HepG2 (cell line): ENCODE results near the gene MT1A. TPM values are rescaled to one million over a fixed set of nuclear protein-coding genes. Genes with fewer than 3 reads are reported as not detected.

Experiments used
- ATAC-seq: fragments of 200-7000 bp; cut with Tn5 transposase; 3 replicates; pipeline ENCODE4 v1.9.1; 2020; ENCODE audit warnings: mild to moderate bottlenecking, moderate library complexity
- BruUV-seq: library from RNA; stranded (reverse); fragments of 400-500 nt; replicated peaks from 2 replicates; lab custom pipeline; 2021; lab: Mats Ljungman, UMichigan
- CTCF ChIA-PET: fragments of 300-600 bp; formaldehyde crosslinking; extraction: SDS; loops from one replicate; lab custom pipeline; 2021; ENCODE audit warnings: low total read pairs, inconsistent platforms, low intra/inter-chr PET ratio; lab: Yijun Ruan, JAX
- POLR2A ChIA-PET: fragments of 350-600 bp; sonication (Branson Sonifier 250); formaldehyde crosslinking; loops from one replicate; lab custom pipeline; 2020; ENCODE audit warnings: antibody characterized with exemption, inconsistent platforms; lab: Yijun Ruan, JAX
- DNase-seq: peaks from one replicate; pipeline ENCODE4 v3.0.0-alpha.2; 2015; ENCODE audit warnings: low spot score
- FAIRE-seq: peaks from 3 replicates; lab custom pipeline; 2011; peaks lifted over from hg19 to GRCh38; lab: Jason Lieb, UNC
- H2AFZ ChIP-seq: one replicate; pipeline ENCODE4 v1.6.1; 2011; ENCODE audit warnings: low read length, inconsistent platforms
- H3K27ac ChIP-seq: fragments of 300-600 bp; 3 replicates; pipeline ENCODE4 v1.8.0; 2011; ENCODE audit warnings: mixed run types, mild to moderate bottlenecking, mixed read lengths, low read length, inconsistent platforms; ENCODE audit not compliant: insufficient read depth; ENCODE audit errors: extremely low read length
- H3K27me3 ChIP-seq, 2 experiments: fragments of 200-600 bp in 1 of 2; 2 replicates in 1 of 2; 3 replicates in 1 of 2; pipeline versions ENCODE4 v1.6.0 to v1.8.0; 2011; ENCODE audit warnings: low read length in 2 of 2, mild to moderate bottlenecking in 2 of 2, moderate library complexity in 2 of 2, inconsistent platforms in 1 of 2; ENCODE audit not compliant: insufficient read depth in 2 of 2, control insufficient read depth in 1 of 2
- H3K36me3 ChIP-seq, 2 experiments: fragments of 200-600 bp in 1 of 2; replicated peaks in 1 of 2; 2 replicates in 1 of 2; 3 replicates in 1 of 2; pipeline versions ENCODE4 v1.5.1 to v1.8.0; 2011; ENCODE audit warnings: low read length in 2 of 2, inconsistent platforms in 1 of 2; ENCODE audit not compliant: insufficient read depth in 2 of 2, control insufficient read depth in 1 of 2
- H3K4me1 ChIP-seq: 2 replicates; pipeline ENCODE4 v1.5.1; 2012; ENCODE audit warnings: low read length, inconsistent platforms; ENCODE audit not compliant: insufficient read depth
- H3K4me2 ChIP-seq: 2 replicates; pipeline ENCODE4 v1.6.0; 2011; ENCODE audit warnings: low read depth, low read length, inconsistent platforms
- H3K4me3 ChIP-seq, 3 experiments: fragments of 200-600 bp in 1 of 3; sonication (generic), shearing (Covaris generic) in 1 of 3; replicated peaks in 1 of 3; 2 replicates each; pipeline ENCODE4 v1.5.1; 2011 to 2016; ENCODE audit warnings: low read length in 3 of 3, inconsistent platforms in 2 of 3, low read depth in 2 of 3, mild to moderate bottlenecking in 2 of 3, control low read depth in 1 of 3, mixed read lengths in 1 of 3; ENCODE audit not compliant: insufficient read depth in 1 of 3
- H3K79me2 ChIP-seq: one replicate; pipeline ENCODE4 v1.6.1; 2011; ENCODE audit warnings: low read length, inconsistent platforms; ENCODE audit not compliant: insufficient read depth
- H3K9ac ChIP-seq: 2 replicates; pipeline ENCODE4 v1.6.0; 2011; ENCODE audit warnings: mild to moderate bottlenecking, low read depth, low read length, inconsistent platforms; ENCODE audit not compliant: insufficient read depth
- H3K9me3 ChIP-seq: 2 replicates; pipeline ENCODE4 v1.5.1; 2012; ENCODE audit warnings: mild to moderate bottlenecking, low read length
- H4K20me1 ChIP-seq: 2 replicates; pipeline ENCODE4 v1.6.0; 2011; ENCODE audit warnings: inconsistent platforms, mild to moderate bottlenecking, low read length, moderate library complexity; ENCODE audit not compliant: insufficient read depth
- ATRX ChIP-seq: sonication (generic); formaldehyde crosslinking; IDR thresholded peaks from 2 replicates; pipeline ENCODE4 v1.4.0; 2020; ENCODE audit warnings: missing genetic modification reagents, borderline replicate concordance
- BRCA1 ChIP-seq: sonication (generic); formaldehyde crosslinking; IDR thresholded peaks from 2 replicates; pipeline ENCODE4 v1.4.0; 2020; ENCODE audit warnings: missing genetic modification reagents
- EHMT2 ChIP-seq: fragments of 200-600 bp; sonication (generic); IDR thresholded peaks from 2 replicates; pipeline ENCODE4 v1.7.0; 2017; ENCODE audit warnings: antibody characterized with exemption, low read depth, low read length, borderline replicate concordance
- KDM4B ChIP-seq: sonication (generic); formaldehyde crosslinking; IDR thresholded peaks from 2 replicates; pipeline ENCODE4 v1.4.0; 2020; ENCODE audit warnings: missing genetic modification reagents
- MAFK ChIP-seq, 2 experiments: IDR thresholded peaks in 1 of 2; conservative IDR thresholded peaks in 1 of 2; 2 replicates each; pipeline ENCODE4 v1.6.1; 2011; ENCODE audit warnings: improper control_type of control experiment in 2 of 2, low read length in 2 of 2
- NFRKB ChIP-seq: fragments of 450-650 bp; IDR thresholded peaks from 2 replicates; pipeline ENCODE4 v1.6.1; 2017
- NFYC ChIP-seq: IDR thresholded peaks from 2 replicates; pipeline ENCODE4 v1.6.1; 2016; ENCODE audit warnings: missing genetic modification reagents, missing compliant biosample characterization
- POLR2A ChIP-seq, 2 experiments: IDR thresholded peaks; 2 replicates each; pipeline ENCODE4 v1.6.1; 2011; ENCODE audit warnings: low read depth in 2 of 2, low read length in 2 of 2, mild to moderate bottlenecking in 1 of 2, moderate library complexity in 1 of 2; ENCODE audit not compliant: insufficient read depth in 1 of 2
- SMAD9 ChIP-seq: sonication (generic); formaldehyde crosslinking; IDR thresholded peaks from 2 replicates; pipeline ENCODE4 v1.5.1; 2020; ENCODE audit warnings: mild to moderate bottlenecking, missing genetic modification reagents
- TSC22D2 ChIP-seq: sonication (generic); formaldehyde crosslinking; IDR thresholded peaks from 2 replicates; pipeline ENCODE4 v1.5.1; 2020; ENCODE audit warnings: missing genetic modification reagents, mild to moderate bottlenecking, borderline replicate concordance
- ZNF615 ChIP-seq: sonication (generic); formaldehyde crosslinking; IDR thresholded peaks from 2 replicates; pipeline ENCODE4 v1.5.0; 2020; ENCODE audit warnings: mild to moderate bottlenecking, missing genetic modification reagents, borderline replicate concordance
- ZNF891 ChIP-seq: sonication (generic); formaldehyde crosslinking; IDR thresholded peaks from 2 replicates; pipeline ENCODE4 v1.5.0; 2020; ENCODE audit warnings: mild to moderate bottlenecking, missing genetic modification reagents
- ZSCAN25 ChIP-seq: sonication (generic); formaldehyde crosslinking; IDR thresholded peaks from 2 replicates; pipeline ENCODE4 v1.8.0; 2022; ENCODE audit warnings: mild to moderate bottlenecking, missing genetic modification reagents
- WGBS: methylation state at CpG from one replicate; pipeline ENCODE4 v1.1.6; 2017; ENCODE audit warnings: low lambda C conversion rate; 5-methylcytosine and 5-hydroxymethylcytosine counted together
- in situ Hi-C: cut with HindIII; loops from 2 replicates; pipeline ENCODE4 v1.10.0; 2017; ENCODE audit warnings: low pct_unique_long_range_greater_than_20kb; ENCODE audit not compliant: extremely low pct_ligation_motif_present
- intact Hi-C: fragments of 100-400 bp; cut with micrococcal nuclease; formaldehyde crosslinking; loops from one replicate; pipeline ENCODE4 v1.10.0; 2022; ENCODE audit not compliant: unreplicated experiment
- polyA plus RNA-seq, 8 experiments: library from polyadenylated mRNA; depleted of rRNA in 3 of 8; stranded (reverse) in 7 of 8; unstranded in 1 of 8; fragments of >200 nt; fragmentation: Illumina TruSeq in 4 of 8; extraction: Trizol in 4 of 8; gene quantifications; 2 replicates each; pipeline versions ENCODE4 v1.2.1 to v1.2.3, GENCODE V29; 2011 to 2016; ENCODE audit warnings: low read depth in 4 of 8, missing spikeins in 1 of 8, mixed read lengths in 1 of 8; ENCODE audit not compliant: insufficient read depth in 1 of 8
- total RNA-seq, 5 experiments: library from RNA; depleted of rRNA; stranded (reverse); fragments of >200 nt; fragmentation: Illumina TruSeq; extraction: Trizol; gene quantifications; 2 replicates each; pipeline ENCODE4 v1.2.3, GENCODE V29; 2016; ENCODE audit warnings: low read depth in 1 of 5
- TF ChIP-seq, protein P1 (sequence below): IDR thresholded peaks from 2 replicates; pipeline ENCODE4 v1.6.1; 2016
- TF ChIP-seq, protein P2 (sequence below): sonication (generic); formaldehyde crosslinking; IDR thresholded peaks from 2 replicates; pipeline ENCODE4 v1.5.0; 2020; ENCODE audit warnings: missing genetic modification reagents
- TF ChIP-seq, protein P3 (sequence below): sonication (generic); formaldehyde crosslinking; IDR thresholded peaks from 2 replicates; pipeline ENCODE4 v1.5.0; 2020; ENCODE audit warnings: missing genetic modification reagents, mild to moderate bottlenecking, borderline replicate concordance
- TF ChIP-seq, protein P4 (sequence below): sonication (generic); formaldehyde crosslinking; IDR thresholded peaks from 2 replicates; pipeline ENCODE4 v1.4.0; 2020; ENCODE audit warnings: mild to moderate bottlenecking, missing genetic modification reagents

MT1A gene
- total and polyA plus RNA-seq, 2 of the 13 experiments (the other 11 are each of a cell fraction or from before 2014, with no cell fraction given): 8.3 to 10.4 TPM

DNA sequence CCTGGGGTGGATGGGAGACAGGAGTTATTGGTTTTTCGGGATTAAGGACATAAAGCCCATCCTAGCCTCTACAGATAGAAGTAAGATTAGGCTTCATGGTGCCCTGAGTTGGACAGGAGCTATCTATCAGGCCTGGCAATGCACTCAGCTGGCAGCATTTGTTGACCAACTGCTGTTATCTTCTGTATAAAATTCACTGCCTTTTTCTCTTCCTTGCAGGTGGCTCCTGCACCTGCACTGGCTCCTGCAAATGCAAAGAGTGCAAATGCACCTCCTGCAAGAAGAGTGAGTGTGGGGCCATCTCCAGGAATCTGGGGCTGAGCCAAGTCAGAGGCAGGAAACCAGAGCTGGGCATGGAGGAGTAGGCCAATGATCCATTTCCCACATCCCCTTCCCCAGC, 579 bp downstream of the MT1A start:
- Histone ChIP-seq H3K27me3 (peaks cover 7 to 66% of the 10 kb centered on the region in 2 experiments; a peak in 4 of 5 replicates), H3K4me2 (peak overlapping the region; percentile 66; the same call in 1 of the 2 replicates), H2AFZ (no peak overlapping the region), H3K79me2 (no peaks in the 10 kb centered on the region), H3K9me3 (no peaks in the 10 kb centered on the region), H4K20me1 (no peaks in the 10 kb centered on the region), H3K9ac (no peak overlapping the region), H3K36me3 (no peaks in the 10 kb centered on the region), H3K27ac (no peak overlapping the region), H3K4me3 (peak overlapping the region in 1 of 3 experiments; percentile 44; a peak in 1 of 6 replicates), H3K4me1 (peaks cover 44% of the 10 kb centered on the region)
- ATAC-seq (no peak), FAIRE-seq (no peak), DNase-seq (no peak)
- in situ Hi-C loops: no loop called here
- 0% methylated on average over 1 of the region's 1 CpG for WGBS
- intact Hi-C loops: no loop called here
- ChIA-PET POLR2A (interaction anchor here (1.4 kb wide), 1 partner anchor 43 kb away, joined by 3 read pairs; the partner anchor contains the start of gene MT1X), CTCF (no interaction called here)
- no peak for TF ChIP-seq BRCA1 (CRISPR knock-in tag)
- TF ChIP-seq ZSCAN25 (CRISPR knock-in tag): no peak
- TF ChIP-seq NFYC (CRISPR knock-in tag): no peak
- no peak for TF ChIP-seq MAFK (conservative IDR thresholded peaks at IDR 0.05 in 1 of 2, IDR thresholded peaks at IDR 0.05 in 1 of 2; ENCODE audit: low read length in 2 of 2)
- no peak for TF ChIP-seq ATRX (CRISPR knock-in tag)
- no peak for TF ChIP-seq EHMT2
- TF ChIP-seq, protein P1, sequence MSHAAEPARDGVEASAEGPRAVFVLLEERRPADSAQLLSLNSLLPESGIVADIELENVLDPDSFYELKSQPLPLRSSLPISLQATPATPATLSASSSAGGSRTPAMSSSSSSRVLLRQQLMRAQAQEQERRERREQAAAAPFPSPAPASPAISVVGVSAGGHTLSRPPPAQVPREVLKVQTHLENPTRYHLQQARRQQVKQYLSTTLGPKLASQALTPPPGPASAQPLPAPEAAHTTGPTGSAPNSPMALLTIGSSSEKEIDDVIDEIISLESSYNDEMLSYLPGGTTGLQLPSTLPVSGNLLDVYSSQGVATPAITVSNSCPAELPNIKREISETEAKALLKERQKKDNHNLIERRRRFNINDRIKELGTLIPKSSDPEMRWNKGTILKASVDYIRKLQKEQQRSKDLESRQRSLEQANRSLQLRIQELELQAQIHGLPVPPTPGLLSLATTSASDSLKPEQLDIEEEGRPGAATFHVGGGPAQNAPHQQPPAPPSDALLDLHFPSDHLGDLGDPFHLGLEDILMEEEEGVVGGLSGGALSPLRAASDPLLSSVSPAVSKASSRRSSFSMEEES (CRISPR knock-in tag): no peak
- TF ChIP-seq POLR2A (IDR thresholded peaks at IDR 0.05; ENCODE audit: insufficient read depth in 1 of 2, low read depth in 2 of 2, low read length in 2 of 2): no peak
- TF ChIP-seq, protein P2, sequence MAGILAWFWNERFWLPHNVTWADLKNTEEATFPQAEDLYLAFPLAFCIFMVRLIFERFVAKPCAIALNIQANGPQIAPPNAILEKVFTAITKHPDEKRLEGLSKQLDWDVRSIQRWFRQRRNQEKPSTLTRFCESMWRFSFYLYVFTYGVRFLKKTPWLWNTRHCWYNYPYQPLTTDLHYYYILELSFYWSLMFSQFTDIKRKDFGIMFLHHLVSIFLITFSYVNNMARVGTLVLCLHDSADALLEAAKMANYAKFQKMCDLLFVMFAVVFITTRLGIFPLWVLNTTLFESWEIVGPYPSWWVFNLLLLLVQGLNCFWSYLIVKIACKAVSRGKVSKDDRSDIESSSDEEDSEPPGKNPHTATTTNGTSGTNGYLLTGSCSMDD: no peak
- TF ChIP-seq KDM4B: no peak
- TF ChIP-seq, protein P3, sequence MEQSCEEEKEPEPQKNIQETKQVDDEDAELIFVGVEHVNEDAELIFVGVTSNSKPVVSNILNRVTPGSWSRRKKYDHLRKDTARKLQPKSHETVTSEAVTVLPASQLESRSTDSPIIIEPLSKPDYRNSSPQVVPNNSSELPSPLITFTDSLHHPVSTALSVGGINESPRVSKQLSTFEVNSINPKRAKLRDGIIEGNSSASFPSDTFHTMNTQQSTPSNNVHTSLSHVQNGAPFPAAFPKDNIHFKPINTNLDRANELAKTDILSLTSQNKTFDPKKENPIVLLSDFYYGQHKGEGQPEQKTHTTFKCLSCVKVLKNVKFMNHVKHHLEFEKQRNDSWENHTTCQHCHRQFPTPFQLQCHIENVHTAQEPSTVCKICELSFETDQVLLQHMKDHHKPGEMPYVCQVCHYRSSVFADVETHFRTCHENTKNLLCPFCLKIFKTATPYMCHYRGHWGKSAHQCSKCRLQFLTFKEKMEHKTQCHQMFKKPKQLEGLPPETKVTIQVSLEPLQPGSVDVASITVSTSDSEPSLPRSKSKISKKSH (CRISPR knock-in tag): no peak
- no peak for TF ChIP-seq TSC22D2 (CRISPR knock-in tag)
- TF ChIP-seq, protein P4, sequence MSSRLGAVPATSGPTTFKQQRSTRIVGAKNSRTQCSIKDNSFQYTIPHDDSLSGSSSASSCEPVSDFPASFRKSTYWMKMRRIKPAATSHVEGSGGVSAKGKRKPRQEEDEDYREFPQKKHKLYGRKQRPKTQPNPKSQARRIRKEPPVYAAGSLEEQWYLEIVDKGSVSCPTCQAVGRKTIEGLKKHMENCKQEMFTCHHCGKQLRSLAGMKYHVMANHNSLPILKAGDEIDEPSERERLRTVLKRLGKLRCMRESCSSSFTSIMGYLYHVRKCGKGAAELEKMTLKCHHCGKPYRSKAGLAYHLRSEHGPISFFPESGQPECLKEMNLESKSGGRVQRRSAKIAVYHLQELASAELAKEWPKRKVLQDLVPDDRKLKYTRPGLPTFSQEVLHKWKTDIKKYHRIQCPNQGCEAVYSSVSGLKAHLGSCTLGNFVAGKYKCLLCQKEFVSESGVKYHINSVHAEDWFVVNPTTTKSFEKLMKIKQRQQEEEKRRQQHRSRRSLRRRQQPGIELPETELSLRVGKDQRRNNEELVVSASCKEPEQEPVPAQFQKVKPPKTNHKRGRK (CRISPR knock-in tag): no peak
- no peak for TF ChIP-seq ZNF891 (CRISPR knock-in tag)
- no peak for TF ChIP-seq SMAD9
- TF ChIP-seq NFRKB: no peak
- no peak for TF ChIP-seq ZNF615 (CRISPR knock-in tag)
- no TSS peak for BruUV-seq
